Measurements from ENCODE around the gene RBFOX1.

The RBFOX1 gene

GRCh38 chr16:7334801-7335560 lies 2.3 kb downstream of the RBFOX1 start:
- no peak for DNase-seq (ENCODE audit: low read depth)

- no peak for DNase-seq (ENCODE audit: low read depth)
Observed at GRCh38 chr16:7335991-7336634, 3.5 kb downstream of the RBFOX1 start.

GRCh38 chr16:7336742-7337141 lies 4.1 kb downstream of the RBFOX1 start:
- DNase-seq (ENCODE audit: low read depth): no peak

GRCh38 chr16:7338826-7339225 lies 6.2 kb downstream of the RBFOX1 start:
- DNase-seq (ENCODE audit: low read depth): no peak

GRCh38 chr16:7339700-7340099 lies 7.1 kb downstream of the RBFOX1 start:
- no peak for DNase-seq (ENCODE audit: low read depth)

GRCh38 chr16:7340938-7341337 lies 8.3 kb downstream of the RBFOX1 start:
- DNase-seq (ENCODE audit: low read depth): no peak

GRCh38 chr16:7342598-7342997 lies 10.0 kb downstream of the RBFOX1 start:
- DNase-seq (ENCODE audit: low read depth): no peak

- DNase-seq (ENCODE audit: low read depth): no peak
Observed at GRCh38 chr16:7343243-7343642, 10.6 kb downstream of the RBFOX1 start.

- DNase-seq (ENCODE audit: low read depth): no peak
Observed at GRCh38 chr16:7344830-7345780, 12.5 kb downstream of the RBFOX1 start.

GRCh38 chr16:7350806-7351205 lies 18.2 kb downstream of the RBFOX1 start:
- no peak for DNase-seq (ENCODE audit: low read depth)

- DNase-seq (ENCODE audit: low read depth): no peak
Observed at GRCh38 chr16:7351610-7352510, 19.2 kb downstream of the RBFOX1 start.

GRCh38 chr16:7355758-7356157 lies 23.1 kb downstream of the RBFOX1 start:
- no peak for DNase-seq (ENCODE audit: low read depth)

- DNase-seq (ENCODE audit: low read depth): no peak
Observed at GRCh38 chr16:7361416-7362129, 28.9 kb downstream of the RBFOX1 start.

GRCh38 chr16:7362231-7362630 lies 29.6 kb downstream of the RBFOX1 start:
- DNase-seq (ENCODE audit: low read depth): no peak

- DNase-seq (ENCODE audit: low read depth): no peak
Observed at GRCh38 chr16:7363422-7364417, 31.1 kb downstream of the RBFOX1 start.

GRCh38 chr16:7366041-7366440 lies 33.4 kb downstream of the RBFOX1 start:
- DNase-seq (ENCODE audit: low read depth): no peak

GRCh38 chr16:7366993-7367880 lies 34.6 kb downstream of the RBFOX1 start:
- no peak for DNase-seq (ENCODE audit: low read depth)

- no peak for DNase-seq (ENCODE audit: low read depth)
Observed at GRCh38 chr16:7369204-7369603, 36.6 kb downstream of the RBFOX1 start.

GRCh38 chr16:7372095-7372494 lies 39.5 kb downstream of the RBFOX1 start:
- DNase-seq (ENCODE audit: low read depth): no peak

All from ELR (cell line).